Body of pancreas (tissue), 4 donors: ENCODE measurements around the gene IQCK. TPM values are rescaled to one million over a fixed set of nuclear protein-coding genes. Genes with fewer than 3 reads are reported as not detected.
"Not testable (repeated sequence)": the region's sequence is repeated elsewhere in the genome, so short reads cannot be mapped to it uniquely, and the experiment has no call there.

Experiments used
- ATAC-seq: fragments of 150-250 bp; one replicate; pipeline ENCODE4 v1.9.1; 2016
- DNase-seq, 4 donors: peaks; one replicate each; pipeline ENCODE4 v3.0.0-alpha.2; 2019
- H3K27ac ChIP-seq, 4 donors: fragments of 200-600 bp; sonication (generic); 1 replicate in 3 of 4; 2 replicates in 1 of 4; pipeline versions ENCODE4 v1.5.1 to v1.6.1; 2016 to 2019; ENCODE audit warnings: mild to moderate bottlenecking in 1 of 4, mixed read lengths in 1 of 4, moderate library complexity in 1 of 4
- H3K27me3 ChIP-seq, 2 donors: fragments of 200-600 bp; sonication (generic); one replicate each; pipeline ENCODE4 v1.6.0; 2016; ENCODE audit warnings: mild to moderate bottlenecking in 1 of 2
- H3K36me3 ChIP-seq, 2 donors: fragments of 200-600 bp; sonication (generic); replicated peaks in 1 of 2; 2 replicates each; pipeline ENCODE4 v1.5.1; 2016; ENCODE audit warnings: low read depth in 2 of 2; ENCODE audit not compliant: insufficient read depth in 1 of 2
- H3K4me1 ChIP-seq: fragments of 200-600 bp; sonication (generic); one replicate; pipeline ENCODE4 v1.6.0; 2016
- H3K4me3 ChIP-seq, 2 donors: fragments of 200-600 bp; sonication (generic); 1 replicate in 1 of 2; 2 replicates in 1 of 2; pipeline ENCODE4 v1.5.1; 2016 to 2019
- H3K9me3 ChIP-seq, 3 donors: fragments of 200-600 bp; sonication (generic); 1 replicate in 2 of 3; 2 replicates in 1 of 3; pipeline ENCODE4 v1.5.1; 2016
- POLR2A ChIP-seq, 3 donors: fragments of 450-650 bp; IDR thresholded peaks; one replicate each; pipeline ENCODE4 v1.6.1; 2016; ENCODE audit warnings: antibody characterized with exemption in 3 of 3, mild to moderate bottlenecking in 2 of 3
- WGBS, 2 donors: methylation state at CpG; one replicate each; pipeline ENCODE4 v1.1.5; 2017; 5-methylcytosine and 5-hydroxymethylcytosine counted together
- intact Hi-C: fragments of 100-400 bp; cut with DNase I; formaldehyde crosslinking; loops from one replicate; pipeline ENCODE4 v1.15.1; 2023
- total RNA-seq, 2 donors: library from RNA; depleted of rRNA; stranded (reverse); fragments of >200 nt; gene quantifications; one replicate each; pipeline ENCODE4 v1.1.0, GENCODE V29; 2016
- TF ChIP-seq, protein P1 (sequence below), 7 experiments: fragments of 450-650 bp in 4 of 7; fragments of 200-600 bp in 3 of 7; sonication (generic) in 3 of 7; IDR thresholded peaks; one replicate each; pipeline ENCODE4 v1.5.1; 2016 to 2019; ENCODE audit warnings: antibody characterized with exemption in 7 of 7

The IQCK gene
- total RNA-seq, 2 donors from 2014 or later = 10.9 to 52.7 TPM

DNA sequence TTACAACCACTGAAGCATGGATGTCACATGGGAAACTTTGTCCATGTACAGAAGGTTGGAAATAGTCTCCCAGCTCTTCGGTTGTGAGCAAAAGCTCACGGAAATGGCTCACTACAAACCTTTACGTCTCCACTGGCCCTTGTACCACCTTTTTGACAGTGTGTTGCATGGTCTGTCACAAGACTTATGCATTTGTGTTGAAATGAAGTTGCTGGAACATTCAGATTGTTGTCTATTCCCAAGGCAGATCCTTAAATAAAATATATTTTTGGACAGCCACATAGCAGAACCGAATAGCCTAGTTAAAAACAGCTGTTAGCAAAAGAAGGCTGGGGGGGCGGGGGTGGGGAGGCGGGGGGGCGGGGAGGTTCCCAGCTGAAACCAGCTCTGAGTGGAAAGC is 39.3 kb upstream of the IQCK start:
- Histone ChIP-seq H3K27me3 (no peaks in the 10 kb centered on the region), H3K4me1 (no peaks in the 10 kb centered on the region), H3K36me3 (peaks cover 0 to 4% of the 10 kb centered on the region in 2 donors), H3K9me3 (no peaks in the 10 kb centered on the region), H3K4me3 (no peak overlapping the region), H3K27ac (no peak overlapping the region)
- 88 to 89% methylated on average over 7 of the region's 7 CpGs for WGBS, 2 donors
- ATAC-seq = no peak
- TF ChIP-seq, protein P1, sequence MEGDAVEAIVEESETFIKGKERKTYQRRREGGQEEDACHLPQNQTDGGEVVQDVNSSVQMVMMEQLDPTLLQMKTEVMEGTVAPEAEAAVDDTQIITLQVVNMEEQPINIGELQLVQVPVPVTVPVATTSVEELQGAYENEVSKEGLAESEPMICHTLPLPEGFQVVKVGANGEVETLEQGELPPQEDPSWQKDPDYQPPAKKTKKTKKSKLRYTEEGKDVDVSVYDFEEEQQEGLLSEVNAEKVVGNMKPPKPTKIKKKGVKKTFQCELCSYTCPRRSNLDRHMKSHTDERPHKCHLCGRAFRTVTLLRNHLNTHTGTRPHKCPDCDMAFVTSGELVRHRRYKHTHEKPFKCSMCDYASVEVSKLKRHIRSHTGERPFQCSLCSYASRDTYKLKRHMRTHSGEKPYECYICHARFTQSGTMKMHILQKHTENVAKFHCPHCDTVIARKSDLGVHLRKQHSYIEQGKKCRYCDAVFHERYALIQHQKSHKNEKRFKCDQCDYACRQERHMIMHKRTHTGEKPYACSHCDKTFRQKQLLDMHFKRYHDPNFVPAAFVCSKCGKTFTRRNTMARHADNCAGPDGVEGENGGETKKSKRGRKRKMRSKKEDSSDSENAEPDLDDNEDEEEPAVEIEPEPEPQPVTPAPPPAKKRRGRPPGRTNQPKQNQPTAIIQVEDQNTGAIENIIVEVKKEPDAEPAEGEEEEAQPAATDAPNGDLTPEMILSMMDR (IDR thresholded peaks at IDR 0.05) = no peak
- TF ChIP-seq POLR2A (IDR thresholded peaks at IDR 0.05) = no peak
- no peak for DNase-seq
- intact Hi-C loops = no loop called here

DNA sequence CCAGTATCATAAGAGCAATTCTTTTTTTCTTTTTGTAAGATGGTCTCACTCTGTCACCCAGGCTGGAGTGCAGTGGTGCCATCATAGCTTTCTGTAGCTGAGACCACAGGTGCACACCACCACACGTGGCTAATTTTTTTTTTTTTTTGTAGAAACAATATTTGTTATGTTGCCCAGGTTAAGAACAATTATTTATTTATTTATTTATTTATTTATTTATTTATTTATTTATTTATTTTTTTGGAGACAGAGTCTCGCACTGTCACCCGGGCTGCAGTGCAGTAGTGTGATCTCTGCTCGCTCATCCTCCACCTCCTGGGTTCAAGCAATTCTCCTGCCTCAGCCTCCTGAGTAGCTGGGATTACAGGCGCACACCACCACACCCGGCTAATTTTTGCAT is 38.8 kb upstream of the IQCK start:
- H3K4me3 ChIP-seq, H3K27ac ChIP-seq, DNase-seq, H3K9me3 ChIP-seq, ATAC-seq, H3K4me1 ChIP-seq, intact Hi-C loops, H3K36me3 ChIP-seq, H3K27me3 ChIP-seq: not testable (repeated sequence)
- WGBS, 2 donors = 92 to 93% methylated on average over 6 of the region's 6 CpGs

DNA sequence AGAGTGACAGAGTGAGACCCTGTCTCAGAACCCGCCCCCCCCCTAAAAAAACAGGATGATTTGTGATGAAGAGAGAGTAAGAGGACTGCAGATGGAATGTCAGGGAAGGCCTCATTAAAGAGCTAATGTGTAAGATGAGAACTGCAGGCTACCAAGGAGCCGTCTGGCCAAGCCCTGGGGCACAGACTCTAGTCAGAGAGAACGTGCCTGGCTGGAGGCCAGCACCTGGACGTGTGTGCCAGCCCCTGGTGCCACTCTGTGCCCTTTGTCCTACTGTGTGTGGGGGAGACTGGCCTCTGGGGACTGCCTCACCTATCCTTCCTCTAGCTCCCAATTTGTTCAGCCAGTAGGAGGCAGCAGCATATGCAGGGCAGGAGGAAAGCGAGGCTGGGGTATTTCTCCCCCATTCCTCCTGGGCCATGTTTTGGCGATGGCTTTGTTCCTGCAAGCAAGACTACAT is 37.2 kb upstream of the IQCK start:
- DNase-seq (no peak), ATAC-seq (no peak)
- intact Hi-C loops = no loop called here
- Histone ChIP-seq H3K36me3 (peaks cover 0 to 7% of the 10 kb centered on the region in 2 donors), H3K27me3 (no peaks in the 10 kb centered on the region), H3K4me3 (no peak overlapping the region), H3K9me3 (no peaks in the 10 kb centered on the region), H3K4me1 (no peaks in the 10 kb centered on the region), H3K27ac (no peak overlapping the region)
- WGBS, 2 donors = 66 to 73% methylated on average over 4 to 6 of the region's 6 CpGs
- no peak for TF ChIP-seq POLR2A (IDR thresholded peaks at IDR 0.05)
- TF ChIP-seq, protein P1 (IDR thresholded peaks at IDR 0.05) = no peak

DNA sequence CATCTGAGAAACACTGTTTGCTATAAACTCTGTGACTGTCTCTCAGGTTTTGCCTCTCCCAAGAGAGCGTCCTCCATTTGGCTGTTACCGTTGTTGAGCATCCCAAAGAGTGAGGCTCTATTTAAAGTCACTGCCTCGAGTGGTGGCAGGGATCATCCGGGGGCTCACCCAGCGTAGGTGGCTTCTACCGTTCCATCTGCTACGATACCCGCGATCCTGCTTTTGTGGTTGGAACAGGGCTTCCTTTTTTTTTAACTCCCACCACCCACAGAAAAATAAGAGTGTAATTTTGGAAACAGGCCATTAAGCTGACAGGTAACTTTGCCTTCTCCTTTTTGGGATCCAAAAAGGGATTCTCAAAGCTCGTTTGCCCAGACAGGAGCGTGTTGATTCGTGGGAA is 36.4 kb upstream of the IQCK start:
- no peak for DNase-seq
- intact Hi-C loops = no loop called here
- Histone ChIP-seq H3K36me3 (peaks cover 0 to 7% of the 10 kb centered on the region in 2 donors), H3K9me3 (no peaks in the 10 kb centered on the region), H3K4me1 (no peaks in the 10 kb centered on the region), H3K27me3 (no peaks in the 10 kb centered on the region), H3K4me3 (no peak overlapping the region), H3K27ac (no peak overlapping the region)
- ATAC-seq = no peak
- whole genome bisulfite sequencing, 2 donors = 87 to 89% methylated on average over 12 of the region's 12 CpGs
- TF ChIP-seq, protein P1 (IDR thresholded peaks at IDR 0.05) = no peak
- no peak for TF ChIP-seq POLR2A (IDR thresholded peaks at IDR 0.05)

DNA sequence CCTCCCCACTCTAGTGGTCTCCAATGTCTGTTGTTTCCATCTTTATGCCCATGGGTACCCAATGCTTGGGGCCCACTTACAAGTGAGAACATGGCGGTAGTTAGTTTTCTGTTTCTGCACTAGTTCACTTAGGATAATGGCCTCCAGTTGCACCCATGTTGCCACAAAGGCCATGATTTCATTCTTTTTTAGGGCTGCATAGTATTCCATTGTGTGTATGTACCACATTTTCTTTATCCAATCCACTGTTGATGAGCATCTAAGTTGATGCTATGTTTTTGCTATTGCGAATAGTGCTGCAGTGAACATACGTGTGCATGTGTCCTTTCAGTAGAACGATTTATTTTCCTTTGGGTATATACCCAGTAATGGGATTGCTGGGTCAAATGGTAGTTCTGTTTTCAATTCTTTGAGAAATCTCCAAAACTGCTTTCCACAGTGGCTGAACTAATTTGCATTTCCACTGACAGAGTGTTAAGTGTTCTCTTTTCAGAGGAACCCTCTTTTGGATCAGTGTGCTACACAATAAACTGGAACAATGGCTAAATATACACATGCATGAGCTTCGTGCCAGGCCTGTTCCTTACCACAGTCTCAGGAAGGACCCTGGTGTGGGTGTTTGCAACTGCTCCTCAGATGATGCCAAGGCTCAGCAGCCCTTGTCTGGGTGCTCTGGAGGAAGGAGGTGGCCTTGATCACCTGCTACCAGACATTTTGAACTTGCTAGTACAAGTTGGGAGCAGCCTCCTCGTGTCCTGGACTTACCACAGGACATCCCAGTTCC is 34.4 kb upstream of the IQCK start:
- Histone ChIP-seq H3K4me1 (no peaks in the 10 kb centered on the region), H3K9me3 (no peaks in the 10 kb centered on the region), H3K27ac (no peak overlapping the region), H3K27me3 (no peaks in the 10 kb centered on the region), H3K4me3 (no peak overlapping the region), H3K36me3 (peaks cover 0 to 7% of the 10 kb centered on the region in 2 donors)
- TF ChIP-seq, protein P1 (IDR thresholded peaks at IDR 0.05) = no peak
- ATAC-seq = no peak
- DNase-seq = no peak
- intact Hi-C loops = no loop called here
- WGBS, 2 donors = 91 to 97% methylated on average over 6 of the region's 6 CpGs
